ENCODE results near the gene CCK.
"Not testable (repeated sequence)": the region's sequence is repeated elsewhere in the genome, so short reads cannot be mapped to it uniquely, and the experiment has no call there.

CCK gene

GRCh38 chr3:42266085-42266484, at the start of gene CCK:
Gene CCK (minus strand): TSS chr3:42266185. CDS start chr3:42263630, 2,555 bp downstream.
- no peak within 1 kb of the TSS for H3K4me3 Mint-ChIP-seq
- peaks cover 77% of the 10 kb centered on the region for H3K27me3 Mint-ChIP-seq (ENCODE audit: low read depth)
- H3K27ac Mint-ChIP-seq = no peak within 1 kb of the TSS

GRCh38 chr3:42314411-42314810, 48.4 kb upstream of the CCK start:
- Mint-ChIP-seq H3K27me3 (ENCODE audit: low read depth) (peaks cover 4% of the 10 kb centered on the region), H3K9me3 (peaks cover 25% of the 10 kb centered on the region), H3K4me3 (no peak overlapping the region), H3K27ac (no peak overlapping the region), H3K36me3 (ENCODE audit: low read depth) (peaks cover 2% of the 10 kb centered on the region), H3K4me1 (ENCODE audit: low read depth) (no peaks in the 10 kb centered on the region)

More at GRCh38 chr3:42266085-42266484, at the start of gene CCK:
- Mint-ChIP-seq H3K9me3 (no peaks in the 10 kb centered on the region), H3K36me3 (ENCODE audit: low read depth) (no peaks in the 10 kb centered on the region), H3K4me1 (ENCODE audit: low read depth) (peaks cover 4% of the 10 kb centered on the region)

GRCh38 chr3:42308651-42309050, 42.7 kb upstream of the CCK start:
- no peaks in the 10 kb centered on the region for H3K4me1 Mint-ChIP-seq (ENCODE audit: low read depth)
- no peak overlapping the region for H3K4me3 Mint-ChIP-seq
- H3K27ac Mint-ChIP-seq = no peak overlapping the region
- H3K27me3 Mint-ChIP-seq (ENCODE audit: low read depth) = peaks cover 11% of the 10 kb centered on the region
- H3K9me3 Mint-ChIP-seq = peaks cover 5% of the 10 kb centered on the region
- no peaks in the 10 kb centered on the region for H3K36me3 Mint-ChIP-seq (ENCODE audit: low read depth)

- no peak overlapping the region for H3K4me3 Mint-ChIP-seq
- no peak overlapping the region for H3K27ac Mint-ChIP-seq
- no peaks in the 10 kb centered on the region for H3K4me1 Mint-ChIP-seq (ENCODE audit: low read depth)
- H3K27me3 Mint-ChIP-seq (ENCODE audit: low read depth) = peaks cover 11% of the 10 kb centered on the region
- H3K36me3 Mint-ChIP-seq (ENCODE audit: low read depth) = no peaks in the 10 kb centered on the region
- H3K9me3 Mint-ChIP-seq = no peaks in the 10 kb centered on the region
These were observed 40.5 kb upstream of the CCK start for GRCh38 chr3:42306499-42306898.

- no peak overlapping the region for H3K27ac Mint-ChIP-seq
- peaks cover 7% of the 10 kb centered on the region for H3K27me3 Mint-ChIP-seq (ENCODE audit: low read depth)
- H3K9me3 Mint-ChIP-seq = no peaks in the 10 kb centered on the region
- H3K4me3 Mint-ChIP-seq = no peak overlapping the region
- no peaks in the 10 kb centered on the region for H3K36me3 Mint-ChIP-seq (ENCODE audit: low read depth)
- H3K4me1 Mint-ChIP-seq (ENCODE audit: low read depth) = no peaks in the 10 kb centered on the region
These were observed 37.1 kb upstream of the CCK start for GRCh38 chr3:42302924-42303634.

- H3K36me3 Mint-ChIP-seq (ENCODE audit: low read depth) = no peaks in the 10 kb centered on the region
- H3K27me3 Mint-ChIP-seq (ENCODE audit: low read depth) = peaks cover 7% of the 10 kb centered on the region
- no peaks in the 10 kb centered on the region for H3K4me1 Mint-ChIP-seq (ENCODE audit: low read depth)
- no peaks in the 10 kb centered on the region for H3K9me3 Mint-ChIP-seq
- no peak overlapping the region for H3K4me3 Mint-ChIP-seq
- H3K27ac Mint-ChIP-seq = no peak overlapping the region
These were observed 35.6 kb upstream of the CCK start for GRCh38 chr3:42301446-42302175.

- no peak overlapping the region for H3K4me3 Mint-ChIP-seq
- H3K27ac Mint-ChIP-seq = no peak overlapping the region
- no peaks in the 10 kb centered on the region for H3K36me3 Mint-ChIP-seq (ENCODE audit: low read depth)
- H3K4me1 Mint-ChIP-seq (ENCODE audit: low read depth) = no peaks in the 10 kb centered on the region
- H3K9me3 Mint-ChIP-seq = no peaks in the 10 kb centered on the region
- peaks cover 7% of the 10 kb centered on the region for H3K27me3 Mint-ChIP-seq (ENCODE audit: low read depth)
These were observed 34.8 kb upstream of the CCK start for GRCh38 chr3:42300778-42301177.

GRCh38 chr3:42300013-42300412, 34.0 kb upstream of the CCK start:
- no peaks in the 10 kb centered on the region for H3K4me1 Mint-ChIP-seq (ENCODE audit: low read depth)
- H3K27me3 Mint-ChIP-seq (ENCODE audit: low read depth) = peaks cover 6% of the 10 kb centered on the region
- H3K9me3 Mint-ChIP-seq = no peaks in the 10 kb centered on the region
- no peaks in the 10 kb centered on the region for H3K36me3 Mint-ChIP-seq (ENCODE audit: low read depth)
- no peak overlapping the region for H3K27ac Mint-ChIP-seq
- no peak overlapping the region for H3K4me3 Mint-ChIP-seq

GRCh38 chr3:42298259-42298658, 32.3 kb upstream of the CCK start:
- H3K27ac Mint-ChIP-seq = no peak overlapping the region
- no peaks in the 10 kb centered on the region for H3K36me3 Mint-ChIP-seq (ENCODE audit: low read depth)
- peaks cover 4% of the 10 kb centered on the region for H3K27me3 Mint-ChIP-seq (ENCODE audit: low read depth)
- H3K4me1 Mint-ChIP-seq (ENCODE audit: low read depth) = no peaks in the 10 kb centered on the region
- no peaks in the 10 kb centered on the region for H3K9me3 Mint-ChIP-seq
- no peak overlapping the region for H3K4me3 Mint-ChIP-seq

- Mint-ChIP-seq H3K4me1 (ENCODE audit: low read depth) (no peaks in the 10 kb centered on the region), H3K4me3 (no peak overlapping the region), H3K27ac (no peak overlapping the region), H3K36me3 (ENCODE audit: low read depth) (no peaks in the 10 kb centered on the region), H3K9me3 (no peaks in the 10 kb centered on the region), H3K27me3 (ENCODE audit: low read depth) (peaks cover 4% of the 10 kb centered on the region)
These were observed 26.0 kb upstream of the CCK start for GRCh38 chr3:42292009-42292408.

- peaks cover 4% of the 10 kb centered on the region for H3K27me3 Mint-ChIP-seq (ENCODE audit: low read depth)
- H3K4me1 Mint-ChIP-seq (ENCODE audit: low read depth) = no peaks in the 10 kb centered on the region
- no peaks in the 10 kb centered on the region for H3K36me3 Mint-ChIP-seq (ENCODE audit: low read depth)
- H3K9me3 Mint-ChIP-seq = no peaks in the 10 kb centered on the region
- no peak overlapping the region for H3K27ac Mint-ChIP-seq
- no peak overlapping the region for H3K4me3 Mint-ChIP-seq
These were observed 25.2 kb upstream of the CCK start for GRCh38 chr3:42290966-42291714.

GRCh38 chr3:42289026-42289425, 23.0 kb upstream of the CCK start:
- Mint-ChIP-seq H3K27ac (no peak overlapping the region), H3K4me1 (ENCODE audit: low read depth) (no peaks in the 10 kb centered on the region), H3K36me3 (ENCODE audit: low read depth) (no peaks in the 10 kb centered on the region), H3K9me3 (peaks cover 3% of the 10 kb centered on the region), H3K4me3 (no peak overlapping the region), H3K27me3 (ENCODE audit: low read depth) (no peaks in the 10 kb centered on the region)

GRCh38 chr3:42288385-42288784, 22.4 kb upstream of the CCK start:
- Mint-ChIP-seq H3K9me3 (peaks cover 3% of the 10 kb centered on the region), H3K27ac (no peak overlapping the region), H3K4me3 (no peak overlapping the region), H3K27me3 (ENCODE audit: low read depth) (no peaks in the 10 kb centered on the region), H3K4me1 (ENCODE audit: low read depth) (no peaks in the 10 kb centered on the region), H3K36me3 (ENCODE audit: low read depth) (no peaks in the 10 kb centered on the region)

GRCh38 chr3:42287423-42287822, 21.4 kb upstream of the CCK start:
- H3K27ac Mint-ChIP-seq; H3K36me3 Mint-ChIP-seq (ENCODE audit: low read depth); H3K9me3 Mint-ChIP-seq; H3K4me3 Mint-ChIP-seq; H3K27me3 Mint-ChIP-seq (ENCODE audit: low read depth); H3K4me1 Mint-ChIP-seq (ENCODE audit: low read depth): not testable (repeated sequence)

- Mint-ChIP-seq H3K27ac (no peak overlapping the region), H3K4me3 (no peak overlapping the region), H3K9me3 (peaks cover 24% of the 10 kb centered on the region), H3K36me3 (ENCODE audit: low read depth) (no peaks in the 10 kb centered on the region), H3K4me1 (ENCODE audit: low read depth) (no peaks in the 10 kb centered on the region), H3K27me3 (ENCODE audit: low read depth) (peaks cover 8% of the 10 kb centered on the region)
These were observed 11.7 kb upstream of the CCK start for GRCh38 chr3:42277676-42278075.

All from T-helper 1 cell treated with Interleukin-12 subunit alpha and Interleukin-12 subunit beta and Interleukin-4 antibody, amounts not matched to agents 30 μg/mL and 1 μg/mL, for 36 hours (primary cell).